H9 (cell line): ENCODE results near the gene ANKRD55. TPM values are rescaled to one million over a fixed set of nuclear protein-coding genes. Genes with fewer than 3 reads are reported as not detected.

Experiments used
- DNase-seq: peaks from one replicate; pipeline ENCODE4 v3.0.0-alpha.2; 2017
- H2AFZ ChIP-seq: one replicate; pipeline ENCODE4 v1.6.1; 2013; ENCODE audit warnings: mild to moderate bottlenecking, low read length, control low read depth, moderate library complexity
- H2AK5ac ChIP-seq: 2 replicates; pipeline ENCODE4 v1.6.1; 2013; ENCODE audit warnings: low read length, control low read depth, mixed read lengths; ENCODE audit not compliant: insufficient read length
- H2BK120ac ChIP-seq: one replicate; pipeline ENCODE4 v1.6.1; 2013; ENCODE audit warnings: low read depth, mild to moderate bottlenecking, low read length, control low read depth, inconsistent platforms; ENCODE audit not compliant: poor library complexity, severe bottlenecking
- H2BK12ac ChIP-seq: 2 replicates; pipeline ENCODE4 v1.6.1; 2013; ENCODE audit warnings: low read length, control low read depth, mixed read lengths, low read depth; ENCODE audit not compliant: insufficient read length
- H2BK15ac ChIP-seq: 2 replicates; pipeline ENCODE4 v1.6.1; 2013; ENCODE audit warnings: low read depth, low read length, control low read depth
- H2BK20ac ChIP-seq: one replicate; pipeline ENCODE4 v1.6.1; 2013; ENCODE audit warnings: low read depth, mild to moderate bottlenecking, low read length, control low read depth, inconsistent platforms; ENCODE audit not compliant: poor library complexity, severe bottlenecking
- H2BK5ac ChIP-seq: 2 replicates; pipeline ENCODE4 v1.6.1; 2013; ENCODE audit warnings: low read length, control low read depth, mixed read lengths; ENCODE audit not compliant: insufficient read length
- H3K14ac ChIP-seq: 2 replicates; pipeline ENCODE4 v1.6.1; 2013; ENCODE audit warnings: low read length, control low read depth; ENCODE audit not compliant: insufficient read depth
- H3K18ac ChIP-seq: 2 replicates; pipeline ENCODE4 v1.6.1; 2013; ENCODE audit warnings: low read depth, mild to moderate bottlenecking, mixed read lengths, low read length, control low read depth; ENCODE audit not compliant: insufficient read length
- H3K23ac ChIP-seq: 2 replicates; pipeline ENCODE4 v1.6.1; 2013; ENCODE audit warnings: low read length, control low read depth, mixed read lengths, low read depth; ENCODE audit not compliant: insufficient read length
- H3K23me2 ChIP-seq: 2 replicates; pipeline ENCODE4 v1.6.1; 2013; ENCODE audit warnings: low read depth, mild to moderate bottlenecking, mixed read lengths, low read length, control low read depth; ENCODE audit not compliant: insufficient read length, poor library complexity, severe bottlenecking
- H3K27ac ChIP-seq: 2 replicates; pipeline ENCODE4 v1.5.1; 2013; ENCODE audit warnings: low read length, control low read depth, mixed read lengths, low read depth; ENCODE audit not compliant: insufficient read length
- H3K27me3 ChIP-seq: 2 replicates; pipeline ENCODE4 v1.6.1; 2013; ENCODE audit warnings: low read length, control low read depth, inconsistent platforms; ENCODE audit not compliant: insufficient read depth
- H3K4ac ChIP-seq: 2 replicates; pipeline ENCODE4 v1.6.1; 2013; ENCODE audit warnings: low read depth, mild to moderate bottlenecking, control low read depth, inconsistent platforms, low read length, moderate library complexity
- H3K4me1 ChIP-seq: 2 replicates; pipeline ENCODE4 v1.6.1; 2013; ENCODE audit warnings: low read length, control low read depth, inconsistent platforms; ENCODE audit not compliant: insufficient read depth
- H3K4me2 ChIP-seq: 2 replicates; pipeline ENCODE4 v1.6.1; 2013; ENCODE audit warnings: low read length, control low read depth, mixed read lengths; ENCODE audit not compliant: insufficient read length, insufficient read depth
- H3K56ac ChIP-seq: 2 replicates; pipeline ENCODE4 v1.6.1; 2013; ENCODE audit warnings: low read depth, mild to moderate bottlenecking, mixed read lengths, low read length, control low read depth; ENCODE audit not compliant: insufficient read length
- H3K79me1 ChIP-seq: 2 replicates; pipeline ENCODE4 v1.6.1; 2013; ENCODE audit warnings: low read depth, mild to moderate bottlenecking, moderate library complexity, low read length, control low read depth, inconsistent platforms; ENCODE audit not compliant: insufficient read depth, poor library complexity, severe bottlenecking
- H3K79me2 ChIP-seq: 2 replicates; pipeline ENCODE4 v1.6.1; 2013; ENCODE audit warnings: low read length, control low read depth, inconsistent platforms; ENCODE audit not compliant: insufficient read depth
- H3K9ac ChIP-seq: 2 replicates; pipeline ENCODE4 v1.6.1; 2013; ENCODE audit warnings: low read length, control low read depth, mixed read lengths; ENCODE audit not compliant: insufficient read length; ENCODE audit errors: extremely low read depth
- H3K9me3 ChIP-seq: one replicate; pipeline ENCODE4 v1.6.1; 2013; ENCODE audit warnings: low read depth, low read length, inconsistent platforms; ENCODE audit not compliant: control insufficient read depth
- H3T11ph ChIP-seq: one replicate; pipeline ENCODE4 v1.6.1; 2013; ENCODE audit warnings: mild to moderate bottlenecking, low read length, control low read depth, inconsistent platforms
- H4K20me1 ChIP-seq: one replicate; pipeline ENCODE4 v1.6.1; 2013; ENCODE audit not compliant: control insufficient read depth, insufficient read length, insufficient read depth
- H4K5ac ChIP-seq: 2 replicates; pipeline ENCODE4 v1.6.1; 2013; ENCODE audit warnings: low read depth, mild to moderate bottlenecking, mixed read lengths, low read length, control low read depth; ENCODE audit not compliant: insufficient read length
- H4K8ac ChIP-seq: replicated peaks from 2 replicates; pipeline ENCODE4 v1.6.1; 2013; ENCODE audit warnings: low read length, control low read depth, mixed read lengths, low read depth; ENCODE audit not compliant: insufficient read length
- H4K91ac ChIP-seq: 2 replicates; pipeline ENCODE4 v1.6.1; 2013; ENCODE audit warnings: low read depth, mild to moderate bottlenecking, moderate library complexity, mixed read lengths, low read length, control low read depth; ENCODE audit not compliant: insufficient read length
- H3K27ac Mint-ChIP-seq, 3 experiments: 2 replicates in 2 of 3; 3 replicates in 1 of 3; pipeline ENCODE4 v1.8.0; 2020 to 2021; ENCODE audit warnings: mixed read lengths in 3 of 3, mild to moderate bottlenecking in 1 of 3, moderate library complexity in 1 of 3
- H3K27me3 Mint-ChIP-seq: 2 replicates; pipeline ENCODE4 v1.8.0; 2021; ENCODE audit warnings: low read depth, mild to moderate bottlenecking, moderate library complexity, mixed read lengths
- H3K36me3 Mint-ChIP-seq, 3 experiments: 2 replicates in 2 of 3; 3 replicates in 1 of 3; pipeline ENCODE4 v1.8.0; 2020 to 2021; ENCODE audit warnings: low read depth in 3 of 3, mixed read lengths in 3 of 3; ENCODE audit not compliant: insufficient read depth in 1 of 3
- H3K4me1 Mint-ChIP-seq, 2 experiments: 2 replicates each; pipeline ENCODE4 v1.8.0; 2020; ENCODE audit warnings: mixed read lengths in 2 of 2
- H3K4me3 Mint-ChIP-seq, 2 experiments: 2 replicates in 1 of 2; 3 replicates in 1 of 2; pipeline ENCODE4 v1.8.0; 2020 to 2021; ENCODE audit warnings: mild to moderate bottlenecking in 2 of 2, mixed read lengths in 2 of 2, moderate library complexity in 1 of 2
- H3K9me3 Mint-ChIP-seq, 2 experiments: 2 replicates in 1 of 2; 3 replicates in 1 of 2; pipeline ENCODE4 v1.8.0; 2020; ENCODE audit warnings: mild to moderate bottlenecking in 2 of 2, mixed read lengths in 2 of 2, moderate library complexity in 1 of 2
- whole genome bisulfite sequencing: extraction: QIAGEN DNeasy Blood & Tissue Kit; methylation state at CpG from one replicate; pipeline ENCODE4 v1.1.7; 2013; ENCODE audit warnings: missing lambda C conversion rate, low lambda C conversion rate, mixed read lengths; ENCODE audit not compliant: insufficient read length; ENCODE audit errors: extremely low coverage; 5-methylcytosine and 5-hydroxymethylcytosine counted together
- total RNA-seq: library from RNA; stranded (reverse); gene quantifications from 2 replicates; pipeline ENCODE4 v1.2.1, GENCODE V29; 2021
- TF ChIP-seq, protein P1 (sequence below): fragments of 200-600 bp; sonication (generic); conservative IDR thresholded peaks from 3 replicates; pipeline ENCODE4 v1.8.0; 2021; ENCODE audit warnings: antibody characterized with exemption, mild to moderate bottlenecking

The ANKRD55 gene
- total RNA-seq, 1 experiment from 2014 or later, result not detected

DNA sequence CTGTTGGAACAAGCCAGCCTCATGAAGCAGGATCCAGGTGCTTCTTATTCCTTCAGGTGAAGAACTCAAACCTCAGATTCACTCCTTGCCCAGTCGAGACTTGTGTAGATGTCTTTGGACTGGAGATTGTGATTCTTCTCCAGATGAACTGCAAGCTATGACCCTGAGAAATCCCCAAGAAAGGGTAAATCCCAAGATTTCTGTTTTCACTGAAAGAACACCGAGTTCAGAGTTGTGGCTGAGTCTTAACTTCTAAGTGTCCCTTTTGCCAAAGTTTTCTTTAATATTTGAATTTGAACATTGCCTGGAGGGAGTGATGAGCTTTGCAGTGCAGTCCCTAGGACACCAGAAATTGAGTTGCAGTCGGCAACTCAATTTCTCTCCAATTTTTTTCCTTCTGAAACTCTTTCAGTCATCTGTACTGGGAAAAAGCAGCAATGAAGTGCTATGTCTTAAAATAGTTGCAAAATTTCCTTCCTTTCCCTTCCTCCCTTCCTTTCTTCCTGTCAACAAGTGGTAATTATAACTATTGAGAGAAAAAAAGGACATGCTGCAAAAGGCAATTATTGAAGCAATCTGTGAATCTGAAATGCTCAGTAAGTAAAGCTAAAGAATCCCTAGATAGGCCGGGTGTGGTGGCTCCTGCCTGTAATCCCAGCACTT is 56.1 kb downstream of the ANKRD55 start:
- H3K36me3 Mint-ChIP-seq, result no peaks in the 10 kb centered on the region; a peak in 1 of 7 replicates
- no peak overlapping the region for H3K4me3 Mint-ChIP-seq
- peaks cover 6% of the 10 kb centered on the region; the same call in 1 of the 2 replicates for H3K4me1 ChIP-seq
- H2BK15ac ChIP-seq, result no peak overlapping the region
- H3K56ac ChIP-seq, result no peak overlapping the region
- H3K27ac Mint-ChIP-seq, result no peak overlapping the region
- no peak overlapping the region for H3K14ac ChIP-seq
- no peak overlapping the region for H3K27ac ChIP-seq
- no peaks in the 10 kb centered on the region for H3K9me3 ChIP-seq
- no peaks in the 10 kb centered on the region for H3K9me3 Mint-ChIP-seq
- H3K23me2 ChIP-seq, result no peaks in the 10 kb centered on the region
- H2AK5ac ChIP-seq, result no peak overlapping the region
- no peak overlapping the region for H3T11ph ChIP-seq
- H3K27me3 ChIP-seq, result no peaks in the 10 kb centered on the region
- H4K5ac ChIP-seq, result no peak overlapping the region
- no CpG with 5 or more reads among the region's 4 CpGs for WGBS
- H4K8ac ChIP-seq, result no peak overlapping the region
- H3K9ac ChIP-seq, result no peak overlapping the region
- no peak overlapping the region for H4K91ac ChIP-seq
- TF ChIP-seq, protein P1, sequence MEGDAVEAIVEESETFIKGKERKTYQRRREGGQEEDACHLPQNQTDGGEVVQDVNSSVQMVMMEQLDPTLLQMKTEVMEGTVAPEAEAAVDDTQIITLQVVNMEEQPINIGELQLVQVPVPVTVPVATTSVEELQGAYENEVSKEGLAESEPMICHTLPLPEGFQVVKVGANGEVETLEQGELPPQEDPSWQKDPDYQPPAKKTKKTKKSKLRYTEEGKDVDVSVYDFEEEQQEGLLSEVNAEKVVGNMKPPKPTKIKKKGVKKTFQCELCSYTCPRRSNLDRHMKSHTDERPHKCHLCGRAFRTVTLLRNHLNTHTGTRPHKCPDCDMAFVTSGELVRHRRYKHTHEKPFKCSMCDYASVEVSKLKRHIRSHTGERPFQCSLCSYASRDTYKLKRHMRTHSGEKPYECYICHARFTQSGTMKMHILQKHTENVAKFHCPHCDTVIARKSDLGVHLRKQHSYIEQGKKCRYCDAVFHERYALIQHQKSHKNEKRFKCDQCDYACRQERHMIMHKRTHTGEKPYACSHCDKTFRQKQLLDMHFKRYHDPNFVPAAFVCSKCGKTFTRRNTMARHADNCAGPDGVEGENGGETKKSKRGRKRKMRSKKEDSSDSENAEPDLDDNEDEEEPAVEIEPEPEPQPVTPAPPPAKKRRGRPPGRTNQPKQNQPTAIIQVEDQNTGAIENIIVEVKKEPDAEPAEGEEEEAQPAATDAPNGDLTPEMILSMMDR, result no peak
- H2BK5ac ChIP-seq, result no peak overlapping the region
- no peak overlapping the region for H3K4ac ChIP-seq
- no peak overlapping the region for H2BK12ac ChIP-seq
- no peaks in the 10 kb centered on the region for H4K20me1 ChIP-seq
- H2AFZ ChIP-seq, result no peak overlapping the region
- no peak overlapping the region for H2BK20ac ChIP-seq
- DNase-seq, result no peak
- no peak overlapping the region for H3K4me2 ChIP-seq
- H3K4me1 Mint-ChIP-seq, result peaks cover 18 to 22% of the 10 kb centered on the region in 2 experiments
- H3K27me3 Mint-ChIP-seq, result no peaks in the 10 kb centered on the region
- H2BK120ac ChIP-seq, result no peak overlapping the region
- no peaks in the 10 kb centered on the region for H3K79me2 ChIP-seq
- H3K79me1 ChIP-seq, result no peaks in the 10 kb centered on the region
- no peak overlapping the region for H3K23ac ChIP-seq
- no peak overlapping the region for H3K18ac ChIP-seq
